Neural cell (in vitro differentiated cells): ENCODE results near the gene POU4F3. TPM values are rescaled to one million over a fixed set of nuclear protein-coding genes. Genes with fewer than 3 reads are reported as not detected.

Experiments used
- H2AFZ ChIP-seq: fragments of 200-600, 300-800 bp; sonication (generic), shearing (Covaris generic); 2 replicates; pipeline ENCODE4 v1.6.0; 2014; ENCODE audit warnings: low read depth, mild to moderate bottlenecking, antibody characterized with exemption, low read length, moderate library complexity
- H3F3A ChIP-seq: fragments of 200-600 bp; shearing (Covaris generic); 2 replicates; pipeline ENCODE4 v1.6.1; 2016; ENCODE audit warnings: mild to moderate bottlenecking, moderate library complexity, mixed read lengths, antibody characterized with exemption, low read length; ENCODE audit not compliant: insufficient read depth, poor library complexity, severe bottlenecking
- H3K27ac ChIP-seq: fragments of 200-600, 300-800 bp; sonication (generic), shearing (Covaris generic); 2 replicates; pipeline ENCODE4 v1.5.1; 2014; ENCODE audit warnings: mild to moderate bottlenecking, low read length, moderate library complexity
- H3K27me3 ChIP-seq: fragments of 300-800, 200-600 bp; sonication (generic), shearing (Covaris generic); 2 replicates; pipeline ENCODE4 v1.6.0; 2014; ENCODE audit warnings: mild to moderate bottlenecking, low read depth, low read length, moderate library complexity; ENCODE audit not compliant: insufficient read depth
- H3K36me3 ChIP-seq: fragments of 300-800, 200-600 bp; sonication (generic), shearing (Covaris generic); 2 replicates; pipeline ENCODE4 v1.5.1; 2014; ENCODE audit warnings: mild to moderate bottlenecking, antibody characterized with exemption, low read length, moderate library complexity; ENCODE audit not compliant: insufficient read depth
- H3K4me2 ChIP-seq: fragments of 300-800, 200-600 bp; sonication (generic), shearing (Covaris generic); 2 replicates; pipeline ENCODE4 v1.6.0; 2014; ENCODE audit warnings: mild to moderate bottlenecking, low read length
- H3K4me3 ChIP-seq: fragments of 300-800, 200-600 bp; sonication (generic), shearing (Covaris generic); 2 replicates; pipeline ENCODE4 v1.5.1; 2014; ENCODE audit warnings: mild to moderate bottlenecking, low read length, moderate library complexity
- H3K79me2 ChIP-seq: fragments of 200-600 bp; shearing (Covaris generic); replicated peaks from 2 replicates; pipeline ENCODE4 v1.6.0; 2014; ENCODE audit warnings: mild to moderate bottlenecking, low read length, moderate library complexity; ENCODE audit not compliant: insufficient read depth
- H3K9ac ChIP-seq: fragments of 300-800, 200-600 bp; sonication (generic), shearing (Covaris generic); 2 replicates; pipeline ENCODE4 v1.6.1; 2016; ENCODE audit warnings: mild to moderate bottlenecking, low read length, mixed read lengths
- H3K9me2 ChIP-seq: fragments of 200-600 bp; shearing (Covaris generic); 2 replicates; pipeline ENCODE4 v1.6.1; 2016; ENCODE audit warnings: mild to moderate bottlenecking, low read length, mixed read lengths; ENCODE audit not compliant: insufficient read depth
- H3K9me3 ChIP-seq: fragments of 200-600, 300-800 bp; sonication (generic), shearing (Covaris generic); 2 replicates; pipeline ENCODE4 v1.6.1; 2016; ENCODE audit warnings: mild to moderate bottlenecking, mixed run types, low read length, moderate library complexity, mixed read lengths
- H4K20me1 ChIP-seq: fragments of 200-600 bp; shearing (Covaris generic); 2 replicates; pipeline ENCODE4 v1.6.1; 2016; ENCODE audit warnings: mild to moderate bottlenecking, mixed run types; ENCODE audit not compliant: insufficient read depth
- CTCF ChIP-seq: fragments of 450-650 bp; IDR thresholded peaks from 2 replicates; pipeline ENCODE4 v1.5.1; 2014; ENCODE audit warnings: antibody characterized with exemption, mild to moderate bottlenecking, moderate library complexity; ENCODE audit not compliant: poor library complexity, severe bottlenecking
- EP300 ChIP-seq: fragments of 450-650 bp; conservative IDR thresholded peaks from 2 replicates; pipeline ENCODE4 v1.6.1; 2014; ENCODE audit warnings: antibody characterized with exemption, mild to moderate bottlenecking, moderate library complexity; ENCODE audit not compliant: poor library complexity, severe bottlenecking
- EZH2 ChIP-seq: fragments of 200-600, 300-800 bp; shearing (Covaris generic), sonication (generic); IDR thresholded peaks from 2 replicates; pipeline ENCODE4 v1.6.1; 2014; ENCODE audit warnings: antibody characterized with exemption, low read length, borderline replicate concordance, mild to moderate bottlenecking; ENCODE audit not compliant: insufficient read depth, poor library complexity, severe bottlenecking
- MXI1 ChIP-seq: fragments of 450-650 bp; conservative IDR thresholded peaks from 2 replicates; pipeline ENCODE4 v1.6.1; 2014; ENCODE audit warnings: antibody characterized with exemption, mild to moderate bottlenecking; ENCODE audit not compliant: poor library complexity, severe bottlenecking
- POLR2AphosphoS5 ChIP-seq: IDR thresholded peaks from 2 replicates; pipeline ENCODE4 v1.6.1; 2012
- RAD21 ChIP-seq: fragments of 450-650 bp; conservative IDR thresholded peaks from 2 replicates; pipeline ENCODE4 v1.6.1; 2014; ENCODE audit warnings: antibody characterized with exemption, mild to moderate bottlenecking, moderate library complexity
- REST ChIP-seq: IDR thresholded peaks from 2 replicates; pipeline ENCODE4 v1.6.1; 2012; ENCODE audit warnings: borderline replicate concordance
- SMC3 ChIP-seq: fragments of 450-650 bp; conservative IDR thresholded peaks from 2 replicates; pipeline ENCODE4 v1.6.1; 2014; ENCODE audit warnings: antibody characterized with exemption, mild to moderate bottlenecking, moderate library complexity; ENCODE audit not compliant: poor library complexity
- TAF1 ChIP-seq: IDR thresholded peaks from 2 replicates; pipeline ENCODE4 v1.6.1; 2012; ENCODE audit warnings: low read depth
- polyA plus RNA-seq: library from polyadenylated mRNA; depleted of rRNA; stranded (reverse); fragments of >200 nt; gene quantifications from 2 replicates; pipeline ENCODE4 v1.2.3, GENCODE V29; 2014

POU4F3 gene
- polyA plus RNA-seq, 1 donor from 2014 or later: 0.15 TPM

GRCh38 chr5:146388386-146388785, 49.7 kb downstream of the POU4F3 start:
- no peak overlapping the region for H3K9ac ChIP-seq
- no peaks in the 10 kb centered on the region for H3K36me3 ChIP-seq
- no peak for TF ChIP-seq SMC3
- TF ChIP-seq EP300: no peak
- no peak for TF ChIP-seq CTCF
- no peak for TF ChIP-seq REST
- no peak for TF ChIP-seq RAD21
- TF ChIP-seq POLR2AphosphoS5: no peak
- no peak for TF ChIP-seq EZH2
- TF ChIP-seq MXI1: no peak
- no peak for TF ChIP-seq TAF1
- no peak overlapping the region for H3K4me2 ChIP-seq
- no peaks in the 10 kb centered on the region for H3F3A ChIP-seq
- H3K27me3 ChIP-seq: no peaks in the 10 kb centered on the region
- H4K20me1 ChIP-seq: no peaks in the 10 kb centered on the region
- H2AFZ ChIP-seq: no peak overlapping the region
- no peaks in the 10 kb centered on the region for H3K79me2 ChIP-seq
- no peaks in the 10 kb centered on the region for H3K9me3 ChIP-seq
- no peaks in the 10 kb centered on the region for H3K9me2 ChIP-seq
- H3K4me3 ChIP-seq: no peak overlapping the region
- no peak overlapping the region for H3K27ac ChIP-seq

GRCh38 chr5:146390469-146390868, 51.8 kb downstream of the POU4F3 start:
- no peak overlapping the region for H3K9ac ChIP-seq
- H3K79me2 ChIP-seq: no peaks in the 10 kb centered on the region
- H3K27me3 ChIP-seq: no peaks in the 10 kb centered on the region
- H3F3A ChIP-seq: no peaks in the 10 kb centered on the region
- H3K9me2 ChIP-seq: no peaks in the 10 kb centered on the region
- TF ChIP-seq RAD21 (no peak), TAF1 (no peak), POLR2AphosphoS5 (no peak), CTCF (no peak), EP300 (no peak), MXI1 (no peak), EZH2 (no peak), REST (no peak), SMC3 (no peak)
- H3K27ac ChIP-seq: no peak overlapping the region
- H2AFZ ChIP-seq: no peak overlapping the region
- no peak overlapping the region for H3K4me2 ChIP-seq
- H3K4me3 ChIP-seq: no peak overlapping the region
- H3K36me3 ChIP-seq: no peaks in the 10 kb centered on the region
- H3K9me3 ChIP-seq: no peaks in the 10 kb centered on the region
- no peaks in the 10 kb centered on the region for H4K20me1 ChIP-seq
